Coronary artery (tissue), 2 donors: ENCODE data around the gene SLC5A9.

Experiments used
- DNase-seq: peaks from one replicate; pipeline ENCODE4 v3.0.0-alpha.2; 2017; ENCODE audit warnings: low spot score
- H3K27ac ChIP-seq, 2 donors: fragments of 200-600 bp; sonication (generic); one replicate each; pipeline ENCODE4 v1.5.1; 2016 to 2019
- H3K4me3 ChIP-seq: fragments of 200-600 bp; sonication (generic); 2 replicates; pipeline ENCODE4 v1.5.1; 2016; ENCODE audit warnings: mild to moderate bottlenecking, moderate library complexity
- TF ChIP-seq, protein P1 (sequence below): fragments of 200-600 bp; sonication (generic); IDR thresholded peaks from one replicate; pipeline ENCODE4 v1.5.1; 2019; ENCODE audit warnings: antibody characterized with exemption

The SLC5A9 gene

GRCh38 chr1:48222501-48223242 is at the start of gene SLC5A9:
Gene SLC5A9, plus strand, starts transcription at chr1:48222716. Its CDS starts 21 bp downstream, at chr1:48222737.
- no peak within 1 kb of the TSS for H3K27ac ChIP-seq
- DNase-seq: no peak
- TF ChIP-seq, protein P1, sequence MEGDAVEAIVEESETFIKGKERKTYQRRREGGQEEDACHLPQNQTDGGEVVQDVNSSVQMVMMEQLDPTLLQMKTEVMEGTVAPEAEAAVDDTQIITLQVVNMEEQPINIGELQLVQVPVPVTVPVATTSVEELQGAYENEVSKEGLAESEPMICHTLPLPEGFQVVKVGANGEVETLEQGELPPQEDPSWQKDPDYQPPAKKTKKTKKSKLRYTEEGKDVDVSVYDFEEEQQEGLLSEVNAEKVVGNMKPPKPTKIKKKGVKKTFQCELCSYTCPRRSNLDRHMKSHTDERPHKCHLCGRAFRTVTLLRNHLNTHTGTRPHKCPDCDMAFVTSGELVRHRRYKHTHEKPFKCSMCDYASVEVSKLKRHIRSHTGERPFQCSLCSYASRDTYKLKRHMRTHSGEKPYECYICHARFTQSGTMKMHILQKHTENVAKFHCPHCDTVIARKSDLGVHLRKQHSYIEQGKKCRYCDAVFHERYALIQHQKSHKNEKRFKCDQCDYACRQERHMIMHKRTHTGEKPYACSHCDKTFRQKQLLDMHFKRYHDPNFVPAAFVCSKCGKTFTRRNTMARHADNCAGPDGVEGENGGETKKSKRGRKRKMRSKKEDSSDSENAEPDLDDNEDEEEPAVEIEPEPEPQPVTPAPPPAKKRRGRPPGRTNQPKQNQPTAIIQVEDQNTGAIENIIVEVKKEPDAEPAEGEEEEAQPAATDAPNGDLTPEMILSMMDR: no peak
- H3K4me3 ChIP-seq: no peak within 1 kb of the TSS

DNA sequence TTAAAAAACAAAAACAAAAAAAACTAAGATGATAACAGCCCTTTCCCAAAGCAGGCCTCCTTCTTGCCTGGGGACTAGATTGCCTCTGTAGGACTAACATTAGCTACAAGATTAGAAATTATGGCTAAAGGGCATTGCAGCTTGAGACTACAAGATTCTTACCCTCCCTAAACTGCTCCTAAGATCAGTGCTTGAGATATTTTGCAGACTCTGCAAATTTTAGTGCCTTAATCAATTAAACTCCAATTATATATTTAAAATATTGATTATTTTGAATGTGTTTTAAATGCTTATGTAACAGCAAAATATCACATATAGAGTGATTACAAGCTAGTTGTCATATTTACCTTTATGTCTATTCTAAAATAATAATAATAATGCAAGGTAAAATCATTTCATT is 47.4 kb upstream of the SLC5A9 start:
- TF ChIP-seq, protein P1: no peak
- DNase-seq: no peak
- Histone ChIP-seq H3K27ac (no peak overlapping the region), H3K4me3 (no peak overlapping the region)

DNA sequence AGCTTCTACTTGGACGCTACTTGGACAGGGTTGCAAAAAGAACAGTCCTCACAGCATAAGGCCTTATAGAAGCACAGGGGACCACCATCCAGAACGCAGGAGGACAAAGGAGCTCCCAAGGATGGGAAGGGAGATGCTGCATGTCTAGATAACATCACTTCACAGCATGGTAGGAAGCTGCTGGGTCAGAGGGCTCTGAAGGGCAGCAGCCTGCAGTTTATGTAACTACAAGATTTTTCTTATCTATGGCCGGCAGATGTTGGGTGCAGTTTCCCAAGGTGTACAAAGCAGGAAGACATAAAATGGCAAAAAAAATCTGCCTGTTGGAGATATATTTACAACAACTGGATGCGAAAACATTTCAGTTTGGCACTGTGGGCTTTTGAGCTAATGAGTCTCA is 45.3 kb upstream of the SLC5A9 start:
- DNase-seq: no peak
- TF ChIP-seq, protein P1: no peak
- Histone ChIP-seq H3K4me3 (no peak overlapping the region), H3K27ac (no peak overlapping the region)

DNA sequence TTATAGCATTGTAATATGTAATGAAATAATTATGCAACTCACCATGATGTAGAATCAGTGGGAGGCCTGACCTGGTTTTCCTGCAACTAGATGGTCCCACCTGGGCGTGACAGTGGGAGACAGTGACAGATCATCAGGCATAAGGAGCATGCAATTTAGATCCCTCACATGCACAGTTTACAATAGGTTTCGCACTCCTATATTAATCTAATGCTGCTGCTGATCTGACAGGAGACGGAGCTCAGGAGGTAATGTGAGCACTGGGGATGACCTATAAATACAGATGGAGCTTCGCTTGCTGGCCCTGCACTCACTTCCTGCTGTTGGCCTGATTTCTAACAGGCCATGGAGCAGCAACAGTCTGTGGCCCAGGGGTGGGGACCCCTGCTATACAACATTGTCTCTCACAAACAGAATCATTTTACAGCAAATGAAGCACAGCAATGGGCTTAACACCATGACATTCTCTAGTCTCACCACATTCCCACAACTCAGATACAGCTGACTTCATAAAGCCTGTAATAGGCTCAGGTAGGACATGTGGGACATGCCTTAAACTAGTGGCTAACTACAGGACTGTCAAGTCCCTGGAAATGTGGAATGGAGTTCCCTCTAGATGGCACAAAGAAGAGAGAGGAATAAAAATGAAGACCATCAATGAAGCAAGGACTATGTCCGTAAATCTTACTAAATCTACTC is 40.7 kb upstream of the SLC5A9 start:
- Histone ChIP-seq H3K4me3 (no peak overlapping the region), H3K27ac (no peak overlapping the region)
- DNase-seq: no peak
- TF ChIP-seq, protein P1: no peak

DNA sequence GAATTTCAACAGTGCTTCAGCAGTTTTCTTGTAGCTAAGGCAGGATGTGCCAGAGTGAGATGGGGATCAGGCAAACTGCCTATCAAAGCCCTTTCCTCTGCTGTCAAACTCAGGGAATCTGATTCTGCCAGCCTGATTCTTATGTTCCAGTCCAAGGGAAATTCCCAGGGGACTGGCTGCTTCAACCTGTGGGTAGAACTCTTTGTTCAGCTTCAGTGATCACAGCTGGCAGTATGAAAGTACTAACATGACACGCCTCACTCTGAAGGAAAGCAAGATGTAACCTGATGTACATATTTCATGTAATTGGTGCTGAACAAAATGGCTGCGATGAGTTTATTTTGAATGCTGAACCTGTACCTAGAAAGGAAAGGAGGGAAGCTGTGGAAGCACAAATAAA is 40.1 kb upstream of the SLC5A9 start:
- H3K4me3 ChIP-seq: no peak overlapping the region
- TF ChIP-seq, protein P1: no peak
- no peak overlapping the region for H3K27ac ChIP-seq
- no peak for DNase-seq

- TF ChIP-seq, protein P1: no peak
- Histone ChIP-seq H3K4me3 (no peak overlapping the region), H3K27ac (no peak overlapping the region)
- DNase-seq: no peak
These were observed 36.1 kb upstream of the SLC5A9 start for GRCh38 chr1:48186306-48186839.
